Measurements from ENCODE around the gene GSDME.
A peak's percentile ranks its signal among the peaks of the same experiment; 100 is the strongest.

Gene GSDME

DNA sequence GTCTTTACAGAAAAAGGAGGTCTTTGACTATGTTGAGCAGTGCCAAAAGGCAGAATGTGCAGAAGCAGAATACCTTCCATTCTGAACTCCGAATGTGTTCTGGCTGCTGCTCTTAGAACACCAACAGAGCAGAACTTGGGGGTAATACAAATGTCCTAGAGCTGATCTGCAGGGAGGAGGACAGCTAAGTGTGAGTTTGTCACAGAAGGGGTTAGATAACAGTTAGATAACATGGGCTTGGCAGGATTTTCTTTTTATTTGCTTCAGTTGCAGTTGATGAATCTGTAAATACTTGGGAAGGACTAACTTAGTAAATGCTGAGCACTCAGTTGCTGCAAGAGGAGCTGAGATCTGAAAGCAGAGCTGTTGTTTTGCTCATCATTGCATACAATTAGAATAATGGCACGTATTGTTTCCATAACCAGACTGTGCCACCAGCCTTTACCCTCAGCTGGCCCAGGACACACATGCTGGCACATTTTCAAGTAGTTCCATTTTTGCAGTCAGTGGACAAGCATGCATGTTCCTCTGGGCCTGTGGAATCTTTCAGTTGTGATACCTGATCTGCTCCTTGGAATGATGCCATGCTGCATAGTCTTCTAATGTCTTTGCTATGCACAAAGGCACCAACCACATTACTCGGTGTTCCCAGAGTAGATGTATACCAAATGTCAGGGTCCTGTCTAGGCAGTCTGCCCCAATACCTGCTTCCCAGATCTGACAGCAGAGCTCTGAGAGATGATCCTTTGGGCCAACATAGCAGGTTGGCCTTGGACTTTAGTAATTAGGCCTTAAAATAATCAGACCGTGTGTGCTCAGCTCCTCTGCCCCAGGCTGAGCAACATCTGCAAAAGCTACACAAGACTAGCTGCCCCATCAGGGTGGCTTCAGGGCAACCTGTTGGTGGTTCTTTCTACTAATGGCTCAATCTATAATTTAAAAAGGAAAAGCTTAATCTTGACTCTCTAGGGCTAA lies 55.7 kb downstream of the GSDME start:
- DNase-seq: no peak

- no peak for DNase-seq
Observed at GRCh38 chr7:24700521-24701260, 56.6 kb downstream of the GSDME start.

DNA sequence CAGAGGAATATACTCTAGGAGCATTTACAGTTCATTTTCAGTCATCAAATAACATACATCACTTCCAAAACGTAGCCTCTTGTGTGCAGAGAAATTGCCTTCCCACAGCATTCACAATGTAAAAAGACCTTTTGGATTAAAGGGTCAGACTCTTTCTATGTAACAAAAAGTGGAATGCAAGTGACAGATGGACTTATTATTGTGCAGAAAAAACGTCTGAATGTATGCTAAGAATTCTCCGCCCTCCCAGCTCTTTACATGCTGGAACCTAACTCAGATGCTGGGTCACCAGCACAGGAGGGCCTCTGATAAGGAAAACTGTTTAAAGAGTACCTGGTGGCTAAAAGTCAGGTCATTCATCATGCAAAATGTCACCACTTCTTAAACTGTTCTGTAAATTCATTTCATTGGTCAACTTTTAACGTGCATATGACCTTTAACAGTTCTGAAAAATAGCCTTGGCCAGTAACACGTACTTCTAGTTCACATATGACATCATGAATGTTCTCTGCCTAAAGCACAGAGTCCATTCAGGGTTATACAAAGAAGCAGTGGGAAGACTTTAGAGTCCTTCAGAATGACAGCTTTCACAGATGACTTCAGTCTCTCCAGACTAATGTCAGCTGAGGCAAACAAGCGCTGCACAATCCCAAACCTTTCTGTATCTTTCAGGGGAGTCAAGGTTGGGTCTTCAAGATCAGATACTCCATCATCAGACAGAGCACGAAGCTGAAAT lies 58.6 kb downstream of the GSDME start:
- DNase-seq: no peak

DNA sequence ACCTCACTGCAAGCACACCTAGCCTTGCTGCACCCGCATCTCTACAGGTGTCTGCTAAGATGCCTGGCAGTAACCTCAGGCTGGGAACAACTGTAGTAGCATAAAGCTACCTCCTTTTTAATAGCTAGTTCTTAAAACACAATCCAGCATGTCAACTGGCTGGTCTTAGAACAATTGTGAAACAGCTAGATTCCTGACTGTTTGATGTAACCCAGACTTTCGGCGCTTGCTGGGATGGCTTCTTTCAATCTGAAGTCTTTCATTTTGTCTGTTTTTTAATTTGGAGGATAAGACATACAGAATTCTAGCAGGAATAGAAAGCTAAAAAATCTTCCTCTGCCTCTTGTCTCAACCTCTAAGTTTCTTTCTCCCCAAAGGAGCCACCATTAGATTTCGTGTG lies 59.8 kb downstream of the GSDME start:
- DNase-seq: no peak

GRCh38 chr7:24692592-24692991 lies 64.7 kb downstream of the GSDME start:
- no peak for DNase-seq

DNA sequence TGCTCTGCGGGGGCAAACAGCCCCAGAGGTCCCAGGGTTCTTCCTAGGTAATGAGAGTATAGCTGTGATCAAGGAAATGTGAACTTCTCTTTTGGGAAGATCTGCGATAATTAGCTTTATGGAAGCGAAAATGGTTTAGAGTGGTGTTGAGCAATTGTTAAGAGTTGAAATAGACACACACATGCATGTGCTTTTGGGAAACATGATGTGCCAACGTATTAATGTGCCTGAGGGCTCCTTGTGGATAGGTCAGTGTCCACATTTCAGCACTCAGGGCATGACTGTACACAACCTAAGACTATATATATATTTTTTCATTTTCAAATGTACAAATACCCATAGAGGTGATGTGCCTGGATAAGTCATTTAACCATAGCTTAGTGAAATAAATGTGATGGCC lies 67.0 kb downstream of the GSDME start:
- DNase-seq: no peak

DNA sequence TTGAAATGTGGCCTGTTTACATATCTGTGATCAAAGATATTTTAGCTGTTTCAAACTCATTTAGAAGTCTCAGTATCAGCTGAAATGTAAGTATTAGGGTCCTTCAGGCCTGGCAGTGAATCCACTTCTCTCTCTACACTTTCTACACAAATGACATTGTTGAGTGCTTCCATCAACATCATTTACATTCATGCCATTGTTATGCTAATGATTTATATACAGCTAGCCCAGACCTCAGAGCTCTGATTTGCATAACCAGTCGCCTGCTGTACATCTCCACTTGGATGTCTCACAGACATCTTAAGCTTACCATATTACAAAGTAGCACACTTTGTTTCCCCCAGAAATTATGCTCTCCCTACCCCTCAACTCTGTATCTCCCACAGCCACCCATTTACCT lies 71.6 kb downstream of the GSDME start:
- no peak for DNase-seq

DNA sequence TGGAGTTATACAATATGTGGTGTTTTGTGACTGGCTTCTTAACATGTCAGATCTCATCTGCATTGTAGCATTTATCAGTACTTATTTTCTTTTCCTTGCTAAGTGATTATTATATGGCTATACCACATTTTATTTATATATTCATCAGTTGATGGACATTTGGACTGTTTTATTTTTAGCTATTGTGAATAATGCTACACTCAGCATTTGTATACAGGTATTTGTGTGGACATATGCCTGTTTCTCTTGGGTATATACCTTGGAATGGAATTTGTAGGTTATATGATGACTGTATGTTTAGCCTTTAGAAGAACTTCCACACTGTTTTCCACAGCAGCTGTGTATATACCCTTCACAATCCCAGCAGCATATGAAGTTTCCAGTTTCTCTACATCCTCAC lies 86.5 kb downstream of the GSDME start:
- no peak for DNase-seq

DNA sequence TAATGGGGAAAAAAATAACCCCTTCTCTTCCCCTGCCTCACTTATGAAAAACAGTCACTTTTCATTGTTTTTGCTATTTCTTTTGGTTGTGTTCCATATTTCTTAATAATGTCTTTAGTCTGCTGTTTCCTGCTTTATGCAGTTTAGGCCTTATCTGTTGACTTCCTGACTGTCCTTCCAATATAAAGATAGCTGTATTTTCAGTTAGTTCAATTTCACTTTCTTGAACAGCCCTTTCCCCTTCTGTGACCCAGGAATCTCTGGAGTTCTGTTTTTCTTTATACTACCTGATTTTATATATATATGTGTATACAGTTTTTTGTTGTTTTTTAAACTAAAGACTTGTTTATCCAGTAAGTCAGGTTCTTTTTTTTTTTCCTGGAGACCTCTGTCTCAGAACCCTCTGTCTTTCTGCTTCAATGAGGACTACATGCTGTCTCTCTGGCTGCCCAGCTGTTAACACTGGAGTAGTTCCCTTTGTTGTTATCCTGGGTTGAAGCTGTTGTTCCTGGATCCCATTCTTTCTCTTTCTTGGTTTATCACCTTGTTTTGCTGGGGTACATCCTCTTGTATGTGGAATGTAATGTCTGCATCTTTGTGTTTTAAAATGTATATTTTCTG lies 87.2 kb downstream of the GSDME start:
- DNase-seq: no peak

GRCh38 chr7:24668927-24669635 lies 88.2 kb downstream of the GSDME start:
- DNase-seq: no peak

- peak; percentile 57 for DNase-seq
Observed at GRCh38 chr7:24665564-24666294, 91.5 kb downstream of the GSDME start.

DNA sequence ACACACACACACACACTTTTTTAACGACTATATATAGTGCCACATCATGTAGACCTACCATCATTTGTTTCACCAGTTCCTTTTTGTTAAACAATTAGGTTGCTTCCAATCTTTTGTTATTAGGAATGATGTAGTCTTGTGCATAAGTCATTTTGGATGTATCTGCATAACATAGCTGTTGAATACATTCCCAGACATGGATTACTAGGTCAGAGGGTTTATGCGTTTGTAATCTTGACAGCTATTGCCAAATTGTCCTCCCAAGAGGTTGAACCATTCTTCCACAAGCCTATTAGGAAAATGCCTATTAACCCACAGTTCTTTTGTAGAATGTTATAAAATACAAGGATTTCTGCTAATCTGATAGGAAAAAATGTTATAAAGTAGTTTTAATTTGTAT lies 96.7 kb downstream of the GSDME start:
- no peak for DNase-seq

GRCh38 chr7:24659505-24659904 lies 97.8 kb downstream of the GSDME start:
- no peak for DNase-seq

DNA sequence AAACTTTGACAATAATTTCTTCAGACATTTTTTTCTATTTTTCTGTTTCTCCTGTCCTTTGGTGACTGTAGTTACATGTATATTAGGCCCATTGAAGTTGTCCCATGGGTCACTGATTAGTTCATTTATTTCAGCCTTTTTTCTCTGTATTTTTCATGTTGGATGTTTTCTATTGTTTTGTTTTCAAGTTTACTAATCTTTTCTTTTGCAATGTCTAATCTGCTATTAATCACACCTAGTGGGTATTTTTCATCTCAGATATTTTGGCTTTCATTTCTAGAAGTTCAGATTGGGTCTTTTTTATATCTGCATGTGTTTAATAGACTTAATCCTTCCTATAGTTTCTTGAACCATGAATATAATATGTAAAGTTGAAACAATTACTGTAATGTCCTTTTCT lies 99.3 kb downstream of the GSDME start:
- DNase-seq: no peak

- no peak for DNase-seq
Observed at GRCh38 chr7:24656608-24657007, 100.7 kb downstream of the GSDME start.

DNA sequence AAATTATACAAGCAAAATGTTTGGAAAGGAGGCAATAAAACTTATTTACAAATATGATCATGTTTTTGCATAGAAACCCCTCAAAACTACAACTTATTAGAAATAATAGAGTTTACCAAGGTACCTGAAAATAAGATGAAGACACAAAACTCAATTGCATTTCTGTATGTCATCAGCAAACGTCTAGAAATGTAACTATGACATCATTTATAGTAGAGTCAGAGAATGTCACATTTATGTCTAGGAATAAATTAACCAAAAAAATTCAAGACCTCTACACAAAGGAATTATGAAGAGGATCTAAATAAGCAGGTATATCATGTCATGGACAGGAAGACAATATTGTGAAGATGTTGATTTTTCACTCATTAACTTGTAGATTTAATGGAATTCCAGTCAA lies 103.0 kb downstream of the GSDME start:
- no peak for DNase-seq

DNA sequence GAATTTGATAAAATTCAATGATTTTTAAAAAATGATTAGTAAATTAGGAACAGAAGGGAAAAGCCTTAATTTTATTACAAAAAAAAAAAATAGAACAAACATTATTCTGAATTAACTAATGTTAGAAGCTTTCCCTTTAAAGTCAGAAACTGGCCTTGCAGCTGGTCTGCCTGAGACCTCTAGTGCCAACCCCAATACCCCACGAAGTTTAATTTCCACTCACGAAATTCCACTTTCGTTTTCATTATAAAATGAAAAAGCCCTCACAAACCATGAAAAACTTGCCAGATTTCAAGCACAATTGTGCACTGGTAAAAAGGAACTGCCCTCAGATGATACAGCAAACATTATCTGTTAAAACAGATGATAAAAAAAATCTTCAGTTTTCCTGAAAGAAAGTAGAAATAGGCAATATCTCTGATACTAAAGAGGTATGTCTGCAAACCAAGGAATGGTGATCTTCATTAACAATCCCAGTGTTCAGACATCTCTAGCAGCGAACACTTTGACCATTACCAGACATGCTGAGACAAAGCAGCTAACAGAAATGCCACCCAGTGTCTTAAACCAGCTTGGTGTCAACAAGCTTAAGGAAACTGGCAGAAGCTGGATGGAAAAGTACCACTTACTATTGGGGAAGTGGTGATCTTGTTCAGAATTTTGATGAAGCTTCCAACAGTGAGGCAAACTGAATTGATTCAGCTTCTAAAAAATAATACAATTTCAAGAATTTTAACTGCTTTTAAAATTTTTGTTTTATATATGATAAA lies 103.8 kb downstream of the GSDME start:
- no peak for DNase-seq

GRCh38 chr7:24652251-24652939 lies 104.9 kb downstream of the GSDME start:
- no peak for DNase-seq

Measured in activated CD8-positive, alpha-beta memory T cell treated with anti-CD3 and anti-CD28 coated beads for 24 hours (primary cell).